T-helper 2 cell treated with Interferon-gamma antibody and Interleukin-4, amounts not matched to agents 100 ng/mL and 5 ng/mL, for 36 hours (primary cell): Measurements from ENCODE around the gene SPSB1. TPM values are rescaled to one million over a fixed set of nuclear protein-coding genes. Genes with fewer than 3 reads are reported as not detected.

Experiments
- intact Hi-C: fragments of 100-400 bp; cut with micrococcal nuclease; formaldehyde crosslinking; loops from one replicate; pipeline ENCODE4 v1.15.1; 2023
- total RNA-seq: library from RNA; stranded (reverse); gene quantifications from 2 replicates; pipeline ENCODE4 v1.2.3, GENCODE V29; 2022

Gene SPSB1
- total RNA-seq, 1 donor from 2014 or later, result 13.2 TPM

- intact Hi-C loops, result no loop called here
Measured at GRCh38 chr1:9258629-9259028, 34.1 kb upstream of the SPSB1 start.

GRCh38 chr1:9260059-9260766, 32.5 kb upstream of the SPSB1 start:
- intact Hi-C loops, result no loop called here

GRCh38 chr1:9261496-9261895, 31.2 kb upstream of the SPSB1 start:
- intact Hi-C loops, result no loop called here

- intact Hi-C loops, result no loop called here
Measured at GRCh38 chr1:9262096-9262986, 30.4 kb upstream of the SPSB1 start.

- intact Hi-C loops, result no loop called here
Measured at GRCh38 chr1:9263276-9263855, 29.3 kb upstream of the SPSB1 start.

- intact Hi-C loops, result no loop called here
Measured at GRCh38 chr1:9263984-9264872, 28.5 kb upstream of the SPSB1 start.

GRCh38 chr1:9265037-9265436, 27.7 kb upstream of the SPSB1 start:
- intact Hi-C loops, result no loop called here

- intact Hi-C loops, result no loop called here
Measured at GRCh38 chr1:9265968-9266367, 26.7 kb upstream of the SPSB1 start.

GRCh38 chr1:9267352-9267686, 25.4 kb upstream of the SPSB1 start:
- intact Hi-C loops, result loop anchor here (1.0 kb wide), 3 partner anchors 188 to 228 kb away; no protein-coding TSS in a partner anchor

- intact Hi-C loops, result loop anchor here (1.0 kb wide), 3 partner anchors 187 to 227 kb away; no protein-coding TSS in a partner anchor
Measured at GRCh38 chr1:9267827-9268581, 24.7 kb upstream of the SPSB1 start.

- intact Hi-C loops, result no loop called here
Measured at GRCh38 chr1:9269078-9269501, 23.6 kb upstream of the SPSB1 start.

- intact Hi-C loops, result no loop called here
Measured at GRCh38 chr1:9269721-9270120, 23.0 kb upstream of the SPSB1 start.

- intact Hi-C loops, result no loop called here
Measured at GRCh38 chr1:9270290-9270883, 22.3 kb upstream of the SPSB1 start.

- intact Hi-C loops, result no loop called here
Measured at GRCh38 chr1:9271283-9271682, 21.4 kb upstream of the SPSB1 start.

- intact Hi-C loops, result no loop called here
Measured at GRCh38 chr1:9271861-9272595, 20.7 kb upstream of the SPSB1 start.

GRCh38 chr1:9273177-9273576, 19.5 kb upstream of the SPSB1 start:
- intact Hi-C loops, result no loop called here

- intact Hi-C loops, result no loop called here
Measured at GRCh38 chr1:9275161-9275560, 17.5 kb upstream of the SPSB1 start.

- intact Hi-C loops, result no loop called here
Measured at GRCh38 chr1:9275567-9276034, 17.1 kb upstream of the SPSB1 start.

- intact Hi-C loops, result no loop called here
Measured at GRCh38 chr1:9278116-9278515, 14.6 kb upstream of the SPSB1 start.
